B cell (primary cell): ENCODE results near the gene CACNB4.

Source experiments
- CTCF ChIP-seq: fragments of 200-600 bp; IDR thresholded peaks from one replicate; pipeline ENCODE4 v1.8.0; 2022; ENCODE audit warnings: antibody characterized with exemption, mild to moderate bottlenecking
- EZH2 ChIP-seq: IDR thresholded peaks from 2 replicates; pipeline ENCODE4 v1.6.1; 2012; ENCODE audit warnings: borderline replicate concordance, low read depth, mild to moderate bottlenecking, moderate library complexity, low read length; ENCODE audit not compliant: insufficient read depth, poor library complexity, severe bottlenecking

- TF ChIP-seq CTCF (no peak), EZH2 (no peak)
These were observed 67.0 kb downstream of the CACNB4 start for GRCh38 chr2:152031747-152032306.
